Measurements from ENCODE around the gene ATG4B.

The ATG4B gene

GRCh38 chr2:241645056-241645914 is 7.8 kb downstream of the ATG4B start:
- H3K27me3 Mint-ChIP-seq: no peaks in the 10 kb centered on the region
- H3K9me3 Mint-ChIP-seq: no peaks in the 10 kb centered on the region
- peaks cover 41% of the 10 kb centered on the region for H3K4me1 Mint-ChIP-seq (ENCODE audit: low read depth)
- no peak for DNase-seq
- peaks cover 47% of the 10 kb centered on the region for H3K36me3 Mint-ChIP-seq (ENCODE audit: low read depth)
- no peak overlapping the region for H3K27ac Mint-ChIP-seq
- no peak overlapping the region for H3K4me3 Mint-ChIP-seq

- DNase-seq: no peak
- Mint-ChIP-seq H3K4me1 (ENCODE audit: low read depth) (peaks cover 36% of the 10 kb centered on the region), H3K27me3 (no peaks in the 10 kb centered on the region), H3K9me3 (no peaks in the 10 kb centered on the region), H3K27ac (no peak overlapping the region), H3K36me3 (ENCODE audit: low read depth) (peaks cover 46% of the 10 kb centered on the region), H3K4me3 (no peak overlapping the region)
Observed at GRCh38 chr2:241645915-241646645, 8.6 kb downstream of the ATG4B start.

- no peak overlapping the region for H3K4me3 Mint-ChIP-seq
- H3K36me3 Mint-ChIP-seq (ENCODE audit: low read depth): peaks cover 55% of the 10 kb centered on the region
- peaks cover 22% of the 10 kb centered on the region for H3K4me1 Mint-ChIP-seq (ENCODE audit: low read depth)
- no peak overlapping the region for H3K27ac Mint-ChIP-seq
- no peaks in the 10 kb centered on the region for H3K27me3 Mint-ChIP-seq
- no peaks in the 10 kb centered on the region for H3K9me3 Mint-ChIP-seq
- DNase-seq: no peak
Observed at GRCh38 chr2:241648453-241648852, 11.0 kb downstream of the ATG4B start.

- no peak overlapping the region for H3K4me3 Mint-ChIP-seq
- H3K4me1 Mint-ChIP-seq (ENCODE audit: low read depth): peaks cover 20% of the 10 kb centered on the region
- H3K27me3 Mint-ChIP-seq: no peaks in the 10 kb centered on the region
- H3K27ac Mint-ChIP-seq: no peak overlapping the region
- H3K36me3 Mint-ChIP-seq (ENCODE audit: low read depth): peaks cover 55% of the 10 kb centered on the region
- no peaks in the 10 kb centered on the region for H3K9me3 Mint-ChIP-seq
- DNase-seq: no peak
Observed at GRCh38 chr2:241649404-241649803, 11.9 kb downstream of the ATG4B start.

GRCh38 chr2:241649927-241650326 is 12.4 kb downstream of the ATG4B start:
- Mint-ChIP-seq H3K27me3 (no peaks in the 10 kb centered on the region), H3K4me3 (no peak overlapping the region), H3K4me1 (ENCODE audit: low read depth) (peaks cover 19% of the 10 kb centered on the region), H3K27ac (no peak overlapping the region), H3K9me3 (no peaks in the 10 kb centered on the region), H3K36me3 (ENCODE audit: low read depth) (peaks cover 56% of the 10 kb centered on the region)
- DNase-seq: no peak

GRCh38 chr2:241652142-241652541 is 14.6 kb downstream of the ATG4B start:
- peaks cover 11% of the 10 kb centered on the region for H3K4me1 Mint-ChIP-seq (ENCODE audit: low read depth)
- no peak overlapping the region for H3K4me3 Mint-ChIP-seq
- H3K36me3 Mint-ChIP-seq (ENCODE audit: low read depth): peaks cover 63% of the 10 kb centered on the region
- no peaks in the 10 kb centered on the region for H3K9me3 Mint-ChIP-seq
- H3K27ac Mint-ChIP-seq: no peak overlapping the region
- no peak for DNase-seq
- no peaks in the 10 kb centered on the region for H3K27me3 Mint-ChIP-seq

GRCh38 chr2:241652722-241653121 is 15.2 kb downstream of the ATG4B start:
- Mint-ChIP-seq H3K27ac (no peak overlapping the region), H3K4me1 (ENCODE audit: low read depth) (peaks cover 11% of the 10 kb centered on the region), H3K4me3 (no peak overlapping the region), H3K9me3 (no peaks in the 10 kb centered on the region), H3K36me3 (ENCODE audit: low read depth) (peaks cover 69% of the 10 kb centered on the region), H3K27me3 (no peaks in the 10 kb centered on the region)
- DNase-seq: no peak

GRCh38 chr2:241653210-241653750 is 15.8 kb downstream of the ATG4B start:
- Mint-ChIP-seq H3K9me3 (no peaks in the 10 kb centered on the region), H3K27me3 (no peaks in the 10 kb centered on the region), H3K4me3 (no peak overlapping the region), H3K36me3 (ENCODE audit: low read depth) (peaks cover 73% of the 10 kb centered on the region), H3K27ac (no peak overlapping the region), H3K4me1 (ENCODE audit: low read depth) (peaks cover 11% of the 10 kb centered on the region)
- DNase-seq: no peak

- H3K4me1 Mint-ChIP-seq (ENCODE audit: low read depth): peaks cover 3% of the 10 kb centered on the region
- H3K27me3 Mint-ChIP-seq: no peaks in the 10 kb centered on the region
- no peak overlapping the region for H3K4me3 Mint-ChIP-seq
- no peaks in the 10 kb centered on the region for H3K9me3 Mint-ChIP-seq
- H3K36me3 Mint-ChIP-seq (ENCODE audit: low read depth): peaks cover 85% of the 10 kb centered on the region
- DNase-seq: no peak
- H3K27ac Mint-ChIP-seq: no peak overlapping the region
Observed at GRCh38 chr2:241654551-241654950, 17.1 kb downstream of the ATG4B start.

GRCh38 chr2:241655516-241656189 is 18.2 kb downstream of the ATG4B start:
- DNase-seq: no peak
- no peaks in the 10 kb centered on the region for H3K4me1 Mint-ChIP-seq (ENCODE audit: low read depth)
- H3K36me3 Mint-ChIP-seq (ENCODE audit: low read depth): peaks cover 94% of the 10 kb centered on the region
- no peak overlapping the region for H3K27ac Mint-ChIP-seq
- no peak overlapping the region for H3K4me3 Mint-ChIP-seq
- no peaks in the 10 kb centered on the region for H3K27me3 Mint-ChIP-seq
- H3K9me3 Mint-ChIP-seq: no peaks in the 10 kb centered on the region

- Mint-ChIP-seq H3K36me3 (ENCODE audit: low read depth) (peaks cover 94% of the 10 kb centered on the region), H3K9me3 (no peaks in the 10 kb centered on the region), H3K4me1 (ENCODE audit: low read depth) (no peaks in the 10 kb centered on the region), H3K4me3 (no peak overlapping the region), H3K27ac (peak overlapping the region; percentile 37), H3K27me3 (no peaks in the 10 kb centered on the region)
- no peak for DNase-seq
Observed at GRCh38 chr2:241656190-241656741, 18.8 kb downstream of the ATG4B start.

GRCh38 chr2:241657786-241658254 is 20.3 kb downstream of the ATG4B start:
- Mint-ChIP-seq H3K9me3 (no peaks in the 10 kb centered on the region), H3K36me3 (ENCODE audit: low read depth) (peaks cover 92% of the 10 kb centered on the region), H3K4me3 (no peak overlapping the region), H3K27me3 (no peaks in the 10 kb centered on the region), H3K27ac (no peak overlapping the region), H3K4me1 (ENCODE audit: low read depth) (no peaks in the 10 kb centered on the region)
- DNase-seq: no peak

- H3K27ac Mint-ChIP-seq: no peak overlapping the region
Observed at GRCh38 chr2:241658296-241658695, 20.8 kb downstream of the ATG4B start.

GRCh38 chr2:241659150-241659739 is 21.8 kb downstream of the ATG4B start:
- peaks cover 84% of the 10 kb centered on the region for H3K36me3 Mint-ChIP-seq (ENCODE audit: low read depth)
- peak; percentile 54 for DNase-seq
- H3K4me3 Mint-ChIP-seq: no peak overlapping the region
- no peaks in the 10 kb centered on the region for H3K27me3 Mint-ChIP-seq
- no peaks in the 10 kb centered on the region for H3K9me3 Mint-ChIP-seq
- no peak overlapping the region for H3K27ac Mint-ChIP-seq
- H3K4me1 Mint-ChIP-seq (ENCODE audit: low read depth): peaks cover 2% of the 10 kb centered on the region

More at GRCh38 chr2:241658296-241658695, 20.8 kb downstream of the ATG4B start:
- DNase-seq: no peak
- Mint-ChIP-seq H3K4me3 (no peak overlapping the region), H3K36me3 (ENCODE audit: low read depth) (peaks cover 89% of the 10 kb centered on the region), H3K9me3 (no peaks in the 10 kb centered on the region), H3K4me1 (ENCODE audit: low read depth) (no peaks in the 10 kb centered on the region), H3K27me3 (no peaks in the 10 kb centered on the region)
